Loucy (cell line): ENCODE measurements around the gene RIPK3.
A peak's percentile ranks its signal among the peaks of the same experiment; 100 is the strongest.

Source experiments
- H2AFZ ChIP-seq: fragments of 200-600 bp; sonication (generic); 2 replicates; pipeline ENCODE4 v1.6.0; 2016; ENCODE audit warnings: antibody characterized with exemption, mild to moderate bottlenecking, low read length, moderate library complexity
- H3F3A ChIP-seq: fragments of 200-600 bp; 2 replicates; pipeline ENCODE4 v1.6.0; 2016; ENCODE audit warnings: antibody characterized with exemption, low read depth, mild to moderate bottlenecking
- H3K27me3 ChIP-seq: fragments of 200-600 bp; sonication (generic); 2 replicates; pipeline ENCODE4 v1.6.1; 2014; ENCODE audit warnings: low read length, mild to moderate bottlenecking; ENCODE audit not compliant: insufficient read depth, poor library complexity, severe bottlenecking
- H3K36me3 ChIP-seq: fragments of 200-600 bp; sonication (generic); 2 replicates; pipeline ENCODE4 v1.6.1; 2016; ENCODE audit warnings: low read length; ENCODE audit not compliant: insufficient read depth
- H3K4me1 ChIP-seq: fragments of 200-600 bp; sonication (generic); 2 replicates; pipeline ENCODE4 v1.5.1; 2014; ENCODE audit warnings: low read length, mild to moderate bottlenecking; ENCODE audit not compliant: insufficient read depth, poor library complexity, severe bottlenecking
- H3K4me2 ChIP-seq: fragments of 200-600 bp; sonication (generic); 2 replicates; pipeline ENCODE4 v1.6.0; 2014; ENCODE audit warnings: antibody characterized with exemption, low read length, low read depth, mild to moderate bottlenecking; ENCODE audit not compliant: poor library complexity, severe bottlenecking
- H3K4me3 ChIP-seq: fragments of 200-600 bp; sonication (generic); 2 replicates; pipeline ENCODE4 v1.5.1; 2014; ENCODE audit warnings: low read length, mild to moderate bottlenecking, mixed read lengths; ENCODE audit not compliant: poor library complexity, severe bottlenecking
- H3K79me2 ChIP-seq: fragments of 200-600 bp; sonication (generic); 2 replicates; pipeline ENCODE4 v1.6.1; 2014; ENCODE audit warnings: low read length; ENCODE audit not compliant: insufficient read depth
- H3K9ac ChIP-seq: fragments of 200-600 bp; sonication (generic); 2 replicates; pipeline ENCODE4 v1.6.0; 2014; ENCODE audit warnings: mild to moderate bottlenecking, low read depth, low read length, moderate library complexity; ENCODE audit not compliant: poor library complexity, severe bottlenecking
- H3K9me2 ChIP-seq: fragments of 200-600 bp; sonication (generic); replicated peaks from 2 replicates; pipeline ENCODE4 v1.6.1; 2016; ENCODE audit warnings: low read depth, low read length, mixed read lengths
- H3K9me3 ChIP-seq: fragments of 200-600 bp; sonication (generic); 2 replicates; pipeline ENCODE4 v1.6.1; 2014; ENCODE audit warnings: mild to moderate bottlenecking, antibody characterized with exemption, low read length, low read depth; ENCODE audit not compliant: insufficient read depth
- H4K20me1 ChIP-seq: fragments of 200-600 bp; sonication (generic); 2 replicates; pipeline ENCODE4 v1.6.0; 2014; ENCODE audit warnings: antibody characterized with exemption, low read length, mild to moderate bottlenecking; ENCODE audit not compliant: insufficient read depth, poor library complexity, severe bottlenecking
- EZH2phosphoT487 ChIP-seq: fragments of 200-600 bp; IDR thresholded peaks from 2 replicates; pipeline ENCODE4 v1.6.1; 2018; ENCODE audit warnings: antibody characterized with exemption, mild to moderate bottlenecking, moderate library complexity, borderline replicate concordance
- TF ChIP-seq, protein P1 (sequence below): fragments of 200-600 bp; sonication (generic); conservative IDR thresholded peaks from 2 replicates; pipeline ENCODE4 v1.5.1; 2014; ENCODE audit warnings: mild to moderate bottlenecking, antibody characterized with exemption, low read length

RIPK3 gene

DNA sequence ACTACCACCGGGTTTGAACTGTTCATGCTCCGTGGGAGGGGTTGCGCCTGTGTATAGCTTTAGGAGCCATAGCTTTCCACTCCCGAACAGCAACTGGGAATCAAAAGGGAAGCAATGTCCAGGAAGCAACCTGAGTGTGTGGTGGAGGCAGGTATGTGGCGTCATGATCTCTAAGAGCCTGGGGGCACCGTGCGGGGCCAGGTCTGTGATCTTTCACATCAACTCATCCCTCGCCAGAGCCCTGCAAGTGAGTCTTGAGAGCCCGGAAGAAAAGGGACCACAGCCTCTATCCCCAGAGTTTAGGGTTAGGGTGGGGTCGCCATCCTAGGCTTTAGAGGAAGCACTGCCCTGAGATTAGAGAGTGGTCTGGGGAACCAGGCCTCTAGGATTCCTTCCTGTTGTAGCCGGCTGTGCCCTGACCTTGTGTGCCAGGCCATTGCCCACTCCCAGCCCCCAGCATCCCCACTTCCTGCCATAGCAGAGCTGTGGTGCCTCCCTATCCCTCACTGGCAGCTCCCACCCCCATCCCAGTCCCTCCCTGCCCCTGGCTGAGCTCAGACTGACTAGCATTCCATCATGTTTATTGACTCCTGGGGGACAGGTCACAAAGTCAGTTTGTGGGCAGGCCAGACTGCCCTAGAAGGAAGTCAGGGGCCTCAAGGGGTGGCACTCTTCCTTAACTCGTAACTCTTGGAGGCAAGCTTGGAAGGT is 4.2 kb downstream of the RIPK3 start:
- no peaks in the 10 kb centered on the region for H3K9me2 ChIP-seq
- peak overlapping the region; percentile 69 for H3K9ac ChIP-seq
- H3K36me3 ChIP-seq: no peaks in the 10 kb centered on the region
- no peaks in the 10 kb centered on the region for H3K9me3 ChIP-seq
- no peaks in the 10 kb centered on the region for H3F3A ChIP-seq
- H3K4me1 ChIP-seq: peaks cover 57% of the 10 kb centered on the region
- H3K4me3 ChIP-seq: peak overlapping the region; percentile 50
- peak overlapping the region; percentile 19; the same call in 1 of the 2 replicates for H2AFZ ChIP-seq
- no peaks in the 10 kb centered on the region for H4K20me1 ChIP-seq
- no peaks in the 10 kb centered on the region for H3K27me3 ChIP-seq
- peaks cover 6% of the 10 kb centered on the region; the same call in 1 of the 2 replicates for H3K79me2 ChIP-seq
- TF ChIP-seq, protein P1, sequence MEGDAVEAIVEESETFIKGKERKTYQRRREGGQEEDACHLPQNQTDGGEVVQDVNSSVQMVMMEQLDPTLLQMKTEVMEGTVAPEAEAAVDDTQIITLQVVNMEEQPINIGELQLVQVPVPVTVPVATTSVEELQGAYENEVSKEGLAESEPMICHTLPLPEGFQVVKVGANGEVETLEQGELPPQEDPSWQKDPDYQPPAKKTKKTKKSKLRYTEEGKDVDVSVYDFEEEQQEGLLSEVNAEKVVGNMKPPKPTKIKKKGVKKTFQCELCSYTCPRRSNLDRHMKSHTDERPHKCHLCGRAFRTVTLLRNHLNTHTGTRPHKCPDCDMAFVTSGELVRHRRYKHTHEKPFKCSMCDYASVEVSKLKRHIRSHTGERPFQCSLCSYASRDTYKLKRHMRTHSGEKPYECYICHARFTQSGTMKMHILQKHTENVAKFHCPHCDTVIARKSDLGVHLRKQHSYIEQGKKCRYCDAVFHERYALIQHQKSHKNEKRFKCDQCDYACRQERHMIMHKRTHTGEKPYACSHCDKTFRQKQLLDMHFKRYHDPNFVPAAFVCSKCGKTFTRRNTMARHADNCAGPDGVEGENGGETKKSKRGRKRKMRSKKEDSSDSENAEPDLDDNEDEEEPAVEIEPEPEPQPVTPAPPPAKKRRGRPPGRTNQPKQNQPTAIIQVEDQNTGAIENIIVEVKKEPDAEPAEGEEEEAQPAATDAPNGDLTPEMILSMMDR: no peak
- TF ChIP-seq EZH2phosphoT487: no peak
- peak overlapping the region; percentile 72 for H3K4me2 ChIP-seq

DNA sequence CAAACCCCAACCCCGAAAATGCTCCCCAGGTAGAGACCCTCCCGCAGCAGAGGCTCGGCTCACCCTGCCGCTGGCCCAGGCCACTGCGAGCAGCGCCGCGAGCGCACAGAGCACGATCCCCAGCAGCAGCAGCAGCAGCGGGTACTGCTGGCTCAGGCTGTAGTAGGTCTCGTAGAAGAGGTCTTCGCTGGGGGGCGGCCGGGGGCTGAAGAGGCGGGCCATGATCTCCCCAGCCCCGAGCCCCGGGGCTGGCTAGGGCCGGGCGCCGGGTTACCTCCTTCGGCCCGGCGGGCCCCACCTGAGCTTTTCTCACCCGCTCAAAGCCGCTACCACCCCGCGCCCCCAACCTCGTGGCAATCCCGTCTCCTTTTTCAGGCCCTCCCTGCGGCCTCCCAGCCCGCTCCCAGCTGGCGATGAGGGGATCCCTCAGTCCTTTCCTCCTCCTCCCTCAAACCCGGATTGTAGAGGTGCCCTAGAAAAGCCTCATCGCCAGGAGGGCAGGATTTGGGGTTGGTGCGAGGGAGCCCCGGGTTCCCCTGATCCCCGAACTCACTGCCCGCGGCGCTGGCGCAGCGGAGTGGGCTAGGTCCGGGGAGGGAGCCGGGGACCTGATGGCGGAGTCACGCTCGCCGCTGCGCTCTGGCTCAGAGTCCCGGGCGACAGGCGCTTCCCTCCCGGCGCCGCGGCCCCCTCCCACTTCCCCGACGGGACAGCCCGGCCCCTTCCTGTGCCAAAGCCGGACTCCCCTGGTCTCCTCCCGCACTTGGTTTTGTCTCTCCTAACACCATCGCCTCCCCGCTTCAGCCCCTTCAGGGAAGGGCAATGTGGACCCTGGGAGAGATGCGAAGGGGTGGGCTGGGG is 5.1 kb downstream of the RIPK3 start, which contains the start of gene ADCY4:
Gene ADCY4, minus strand, starts transcription at position 641 of the 861 bp plus-strand sequence. Its CDS starts 419 bp downstream, at position 222.
- H3K4me3 ChIP-seq: peak within 1 kb of the TSS; percentile 67
- H3K27me3 ChIP-seq: no peaks in the 10 kb centered on the region
- H3K4me2 ChIP-seq: peak within 1 kb of the TSS; percentile 78
- peaks cover 6% of the 10 kb centered on the region; the same call in 1 of the 2 replicates for H3K79me2 ChIP-seq
- H3K9ac ChIP-seq: peak within 1 kb of the TSS; percentile 69
- H3K9me3 ChIP-seq: no peaks in the 10 kb centered on the region
- peak within 1 kb of the TSS; percentile 47; the same call in 1 of the 2 replicates for H2AFZ ChIP-seq
- H3K9me2 ChIP-seq: no peaks in the 10 kb centered on the region
- peaks cover 57% of the 10 kb centered on the region for H3K4me1 ChIP-seq
- H4K20me1 ChIP-seq: no peaks in the 10 kb centered on the region
- no peaks in the 10 kb centered on the region for H3K36me3 ChIP-seq
- TF ChIP-seq, protein P1: no peak
- no peak for TF ChIP-seq EZH2phosphoT487
- no peaks in the 10 kb centered on the region for H3F3A ChIP-seq

DNA sequence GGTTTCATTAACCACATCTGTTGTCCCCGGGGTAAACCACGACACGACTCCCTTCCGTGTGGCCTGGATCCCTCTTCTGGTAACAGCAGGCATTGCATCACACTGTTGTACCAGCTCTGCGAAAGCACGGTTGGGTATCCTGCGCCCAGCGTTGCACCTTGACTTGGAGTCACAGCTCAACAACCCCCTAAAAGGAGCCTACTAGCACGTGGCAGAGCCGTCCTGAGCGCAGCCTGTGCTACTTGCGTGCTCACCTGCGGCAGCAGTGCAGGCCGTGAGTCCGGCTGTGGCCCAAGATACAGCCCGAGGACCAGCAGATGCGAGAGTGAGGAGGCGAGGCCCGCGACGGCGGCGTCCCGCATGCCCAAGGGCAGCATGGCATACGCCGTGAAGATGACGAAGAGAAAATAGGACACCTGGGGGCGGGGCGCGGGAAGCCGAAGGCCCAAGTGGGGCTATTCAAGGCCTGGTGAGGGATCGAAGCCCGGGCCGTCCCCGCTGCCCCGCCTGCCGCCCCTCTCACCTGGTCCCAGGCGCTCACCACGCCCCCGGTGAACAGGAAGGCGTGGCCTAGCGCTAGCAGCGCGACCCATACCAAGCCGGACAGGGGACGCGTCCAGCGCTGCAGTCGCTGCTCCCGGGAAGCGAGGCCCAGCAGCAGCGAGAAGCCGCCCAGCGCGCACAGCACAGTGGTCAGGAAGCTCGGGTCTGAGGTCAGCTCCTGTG is 7.4 kb downstream of the RIPK3 start:
- Histone ChIP-seq H3K9ac (no peak overlapping the region), H3K9me2 (no peaks in the 10 kb centered on the region), H3K4me2 (peak overlapping the region; percentile 32), H3F3A (0 out of 2 replicates have a peak, but pooled peaks cover under 1% of the 10 kb centered on the region), H2AFZ (no peak overlapping the region), H3K36me3 (no peaks in the 10 kb centered on the region), H3K4me3 (no peak overlapping the region), H3K27me3 (no peaks in the 10 kb centered on the region), H3K79me2 (no peaks in the 10 kb centered on the region), H3K9me3 (no peaks in the 10 kb centered on the region), H4K20me1 (no peaks in the 10 kb centered on the region), H3K4me1 (peaks cover 53% of the 10 kb centered on the region)
- TF ChIP-seq EZH2phosphoT487: no peak
- TF ChIP-seq, protein P1: peak; percentile 80
